GM12878 (cell line): Measurements from ENCODE around the gene DCAF11. TPM values are rescaled to one million over a fixed set of nuclear protein-coding genes. Genes with fewer than 3 reads are reported as not detected.

Experiments used
- ATAC-seq: fragments of 200-7000 bp; cut with Tn5 transposase; 3 replicates; pipeline ENCODE4 v1.9.1; 2020; ENCODE audit warnings: mild to moderate bottlenecking, moderate library complexity
- BruUV-seq: library from RNA; stranded (reverse); fragments of 400-500 nt; replicated peaks from 2 replicates; lab custom pipeline; 2021; lab: Mats Ljungman, UMichigan
- CTCF ChIA-PET: fragments of 300-600 bp; sonication (Branson Sonifier 250); formaldehyde crosslinking; extraction: SDS; loops from one replicate; lab custom pipeline; 2021; ENCODE audit warnings: inconsistent platforms; lab: Yijun Ruan, JAX
- POLR2A ChIA-PET: fragments of 350-600 bp; formaldehyde crosslinking; extraction: SDS; loops from one replicate; lab custom pipeline; 2021; ENCODE audit warnings: inconsistent platforms; lab: Charles Lee
- RAD21 ChIA-PET: fragments of 300-600 bp; sonication (Branson Sonifier 250); formaldehyde crosslinking; loops from one replicate; lab custom pipeline; 2023; ENCODE audit warnings: antibody characterized with exemption; ENCODE audit not compliant: unreplicated experiment; lab: Charles Lee
- SMC1A ChIA-PET: fragments of 300-600 bp; sonication (Branson Sonifier 250); formaldehyde crosslinking; loops from one replicate; lab custom pipeline; 2023; ENCODE audit not compliant: unreplicated experiment, uncharacterized antibody; lab: Charles Lee
- DNase-seq: peaks from one replicate; pipeline ENCODE4 v3.0.0-alpha.2; 2011; ENCODE audit warnings: low read depth, low spot score
- FAIRE-seq: peaks from 3 replicates; lab custom pipeline; 2011; peaks lifted over from hg19 to GRCh38; lab: Jason Lieb, UNC
- H2AFZ ChIP-seq: 2 replicates; pipeline ENCODE4 v1.6.0; 2011; ENCODE audit warnings: low read depth, low read length, control low read depth; ENCODE audit not compliant: control insufficient read depth
- H3K27ac ChIP-seq: 2 replicates; pipeline ENCODE4 v1.5.1; 2011; ENCODE audit warnings: control low read depth; ENCODE audit not compliant: control insufficient read depth, insufficient read depth
- H3K27me3 ChIP-seq, 2 experiments: replicated peaks in 1 of 2; 2 replicates each; pipeline versions ENCODE4 v1.6.0 to v1.6.1; 2011; ENCODE audit warnings: low read length in 1 of 2; ENCODE audit not compliant: control insufficient read depth in 2 of 2, insufficient read depth in 2 of 2
- H3K36me3 ChIP-seq, 2 experiments: 2 replicates each; pipeline ENCODE4 v1.5.1; 2011; ENCODE audit warnings: low read length in 1 of 2; ENCODE audit not compliant: control insufficient read depth in 2 of 2, insufficient read depth in 2 of 2
- H3K4me1 ChIP-seq: 2 replicates; pipeline ENCODE4 v1.6.1; 2011; ENCODE audit warnings: mild to moderate bottlenecking, low read length, moderate library complexity, mixed read lengths; ENCODE audit not compliant: control insufficient read depth, insufficient read depth
- H3K4me2 ChIP-seq: 2 replicates; pipeline ENCODE4 v1.6.0; 2011; ENCODE audit warnings: control low read depth; ENCODE audit not compliant: control insufficient read depth, insufficient read depth
- H3K4me3 ChIP-seq: fragments of 200-600 bp; sonication (generic); 2 replicates; pipeline ENCODE4 v1.5.1; 2016
- H3K79me2 ChIP-seq: 2 replicates; pipeline ENCODE4 v1.6.0; 2011; ENCODE audit warnings: low read length; ENCODE audit not compliant: control insufficient read depth, insufficient read depth
- H3K9ac ChIP-seq: 2 replicates; pipeline ENCODE4 v1.8.0; 2011; ENCODE audit warnings: low read length, control low read depth, mixed read lengths; ENCODE audit not compliant: control insufficient read depth, insufficient read depth
- H3K9me3 ChIP-seq: replicated peaks from 3 replicates; pipeline ENCODE4 v1.5.1; 2011; ENCODE audit warnings: mild to moderate bottlenecking, low read length; ENCODE audit not compliant: control insufficient read depth, insufficient read depth
- H4K20me1 ChIP-seq: 2 replicates; pipeline ENCODE4 v1.6.0; 2011; ENCODE audit not compliant: control insufficient read depth, insufficient read depth
- BCL11A ChIP-seq: IDR thresholded peaks from 2 replicates; pipeline ENCODE4 v1.6.1; 2011; ENCODE audit warnings: low read depth, low read length
- DPF2 ChIP-seq: fragments of 450-650 bp; IDR thresholded peaks from 2 replicates; pipeline ENCODE4 v1.6.1; 2017; ENCODE audit warnings: mild to moderate bottlenecking
- EGR1 ChIP-seq, 2 experiments: IDR thresholded peaks; 1 replicate in 1 of 2; 2 replicates in 1 of 2; pipeline ENCODE4 v1.6.1; 2011 to 2012; ENCODE audit warnings: low read depth in 2 of 2, low read length in 2 of 2, borderline replicate concordance in 1 of 2, mild to moderate bottlenecking in 1 of 2, moderate library complexity in 1 of 2
- ESRRA ChIP-seq: IDR thresholded peaks from 2 replicates; pipeline ENCODE4 v1.6.1; 2012; ENCODE audit warnings: mild to moderate bottlenecking, low read length, improper control_type of control experiment
- HDAC6 ChIP-seq: fragments of 200-600 bp; sonication (generic); IDR thresholded peaks from one replicate; pipeline ENCODE4 v1.8.0; 2017; ENCODE audit warnings: antibody characterized with exemption; ENCODE audit not compliant: unreplicated experiment
- IRF4 ChIP-seq: IDR thresholded peaks from 2 replicates; pipeline ENCODE4 v1.6.1; 2011; ENCODE audit warnings: low read depth, low read length
- NFIC ChIP-seq: IDR thresholded peaks from 2 replicates; pipeline ENCODE4 v1.6.1; 2012; ENCODE audit warnings: low read depth, mild to moderate bottlenecking, inconsistent platforms, low read length, moderate library complexity
- NKRF ChIP-seq: fragments of 450-650 bp; conservative IDR thresholded peaks from 2 replicates; pipeline ENCODE4 v1.6.1; 2017; ENCODE audit warnings: mild to moderate bottlenecking, moderate library complexity
- RAD51 ChIP-seq: fragments of 450-650 bp; IDR thresholded peaks from 2 replicates; pipeline ENCODE4 v1.6.1; 2016; ENCODE audit warnings: moderate library complexity, mild to moderate bottlenecking, inconsistent platforms
- RFX5 ChIP-seq: IDR thresholded peaks from 2 replicates; pipeline ENCODE4 v1.6.1; 2011; ENCODE audit warnings: low read depth, low read length, improper control_type of control experiment
- SMAD5 ChIP-seq: IDR thresholded peaks from 2 replicates; pipeline ENCODE4 v1.6.1; 2016; ENCODE audit warnings: antibody characterized with exemption, low read depth
- ZBTB4 ChIP-seq: fragments of 450-650 bp; formaldehyde crosslinking; IDR thresholded peaks from 2 replicates; pipeline ENCODE4 v1.4.0; 2022; ENCODE audit warnings: mild to moderate bottlenecking, moderate library complexity
- ZNF207 ChIP-seq: fragments of 450-650 bp; IDR thresholded peaks from 2 replicates; pipeline ENCODE4 v1.6.1; 2014; ENCODE audit warnings: antibody characterized with exemption, mild to moderate bottlenecking, borderline replicate concordance
- ZNF384 ChIP-seq: IDR thresholded peaks from 2 replicates; pipeline ENCODE4 v1.6.1; 2012; ENCODE audit warnings: low read depth, mild to moderate bottlenecking, low read length, improper control_type of control experiment, borderline replicate concordance
- WGBS: methylation state at CpG from one replicate; pipeline ENCODE4 v1.1.6; 2016; ENCODE audit warnings: low lambda C conversion rate; ENCODE audit not compliant: insufficient replicate concordance, insufficient coverage; ENCODE audit errors: missing lambda C conversion rate; 5-methylcytosine and 5-hydroxymethylcytosine counted together
- in situ Hi-C: fragments of 300-500 bp; cut with MboI; formaldehyde crosslinking; loops from 9 replicates; pipeline ENCODE4 v1.14.3; 2018; ENCODE audit warnings: mixed read lengths
- intact Hi-C: fragments of 100-400 bp; cut with micrococcal nuclease; formaldehyde crosslinking; loops from one replicate; pipeline ENCODE4 v1.14.2; 2022; ENCODE audit not compliant: unreplicated experiment
- polyA plus RNA-seq, 11 experiments: library from polyadenylated mRNA; depleted of rRNA in 4 of 11; unstranded in 6 of 11; stranded (reverse) in 5 of 11; fragments of >200 nt; fragmentation: Nextera tagmentation in 4 of 11; fragmentation: Illumina TruSeq in 1 of 11; extraction: Ambion mirVana in 4 of 11; extraction: Trizol in 1 of 11; gene quantifications; 1 replicate in 1 of 11; 2 replicates in 10 of 11; pipeline versions ENCODE4 v1.2.1 to v1.2.3, GENCODE V29; 2011 to 2016; ENCODE audit warnings: inconsistent platforms in 2 of 11, missing spikeins in 2 of 11, low read depth in 1 of 11
- total RNA-seq, 4 experiments: library from RNA; depleted of rRNA in 3 of 4; stranded (reverse); fragments of >200 nt in 3 of 4; fragmentation: Illumina TruSeq in 1 of 4; extraction: Trizol in 1 of 4; gene quantifications; 2 replicates each; pipeline versions ENCODE4 v1.2.1 to v1.2.3, GENCODE V29; 2013 to 2021

DCAF11 gene
- total and polyA plus RNA-seq, 10 of the 15 experiments (the other 5 are each of a cell fraction or from before 2014, with no cell fraction given): 13.4 to 91.2 (median 68.7) TPM

GRCh38 chr14:24072881-24073877 is 41.4 kb upstream of the DCAF11 start:
- no peaks in the 10 kb centered on the region for H3K79me2 ChIP-seq
- TF ChIP-seq NKRF (no peak), RAD51 (no peak), BCL11A (no peak), RFX5 (no peak), DPF2 (no peak), SMAD5 (no peak), EGR1 (IDR thresholded peaks at IDR 0.05; ENCODE audit: borderline replicate concordance in 1 of 2, low read depth in 2 of 2, low read length in 2 of 2) (no peak), ESRRA (no peak), ZNF384 (no peak), ZBTB4 (no peak), IRF4 (no peak), ZNF207 (no peak), HDAC6 (no peak), NFIC (no peak)
- H3K4me2 ChIP-seq: no peak overlapping the region
- ATAC-seq (no peak), FAIRE-seq (no peak), DNase-seq (no peak)
- no peaks in the 10 kb centered on the region; the same call in 1 of the 2 replicates for H4K20me1 ChIP-seq
- H3K9me3 ChIP-seq: no peaks in the 10 kb centered on the region
- 66% methylated on average over 26 of the region's 26 CpGs for WGBS
- ChIA-PET SMC1A (interaction anchor here (1.1 to 2.4 kb wide), 4 partner anchors 15 to 21 kb away, joined by 3 to 7 read pairs (median 4); partner anchors contain the start of gene PCK2), POLR2A (interaction anchor here (1.7 kb wide), 1 partner anchor 8 kb away, joined by 7 read pairs; no protein-coding TSS in a partner anchor), RAD21 (no interaction called here), CTCF (interaction anchor here (0.8 to 6.1 kb wide), 3 partner anchors 15 to 37 kb away, joined by 3 to 33 read pairs (median 5); no protein-coding TSS in a partner anchor)
- H3K4me3 ChIP-seq: no peak overlapping the region
- intact Hi-C loops: no loop called here
- no peaks in the 10 kb centered on the region; a peak in 1 of 4 replicates for H3K27me3 ChIP-seq
- no peak overlapping the region for H3K9ac ChIP-seq
- no TSS peak for BruUV-seq
- in situ Hi-C loops: no loop called here
- no peak overlapping the region for H2AFZ ChIP-seq
- H3K4me1 ChIP-seq: peaks cover 16% of the 10 kb centered on the region
- H3K36me3 ChIP-seq: no peaks in the 10 kb centered on the region
- H3K27ac ChIP-seq: no peak overlapping the region
